HepG2 (cell line): ENCODE data around the gene IFNAR2. TPM values are rescaled to one million over a fixed set of nuclear protein-coding genes. Genes with fewer than 3 reads are reported as not detected.

Experiments used
- BCL6 ChIP-seq: IDR thresholded peaks from 2 replicates; pipeline ENCODE4 v1.6.1; 2016; ENCODE audit warnings: missing genetic modification reagents, missing compliant biosample characterization
- CHD2 ChIP-seq: IDR thresholded peaks from 2 replicates; pipeline ENCODE4 v1.6.1; 2011; ENCODE audit warnings: low read depth, low read length, improper control_type of control experiment
- HOXA7 ChIP-seq: sonication (generic); formaldehyde crosslinking; IDR thresholded peaks from 2 replicates; pipeline ENCODE4 v1.8.1; 2022; ENCODE audit warnings: mild to moderate bottlenecking, missing genetic modification reagents, moderate library complexity
- IRX3 ChIP-seq: sonication (generic); formaldehyde crosslinking; IDR thresholded peaks from 2 replicates; pipeline ENCODE4 v1.8.1; 2023; ENCODE audit warnings: mild to moderate bottlenecking, low read depth, missing genetic modification reagents, borderline replicate concordance
- KDM3A ChIP-seq: IDR thresholded peaks from 2 replicates; pipeline ENCODE4 v1.6.1; 2018; ENCODE audit warnings: low read depth, missing compliant biosample characterization
- MXI1 ChIP-seq: IDR thresholded peaks from 3 replicates; pipeline ENCODE4 v1.6.1; 2012; ENCODE audit warnings: low read depth, low read length, inconsistent platforms, borderline replicate concordance
- NCOR1 ChIP-seq: fragments of 200-600 bp; sonication (generic); IDR thresholded peaks from 2 replicates; pipeline ENCODE4 v1.7.0; 2017; ENCODE audit warnings: antibody characterized with exemption, low read length, borderline replicate concordance
- NONO ChIP-seq, 2 experiments: fragments of 450-650 bp in 1 of 2; sonication (generic) in 1 of 2; formaldehyde crosslinking in 1 of 2; IDR thresholded peaks in 1 of 2; conservative IDR thresholded peaks in 1 of 2; 2 replicates each; pipeline versions ENCODE4 v1.6.1 to v1.8.0; 2017 to 2022; ENCODE audit warnings: mild to moderate bottlenecking in 1 of 2, missing genetic modification reagents in 1 of 2, moderate library complexity in 1 of 2
- NR3C1 ChIP-seq: sonication (generic); formaldehyde crosslinking; IDR thresholded peaks from 2 replicates; pipeline ENCODE4 v1.4.0; 2020; ENCODE audit warnings: missing genetic modification reagents
- RBAK ChIP-seq: sonication (generic); formaldehyde crosslinking; IDR thresholded peaks from 2 replicates; pipeline ENCODE4 v1.5.1; 2020; ENCODE audit warnings: mild to moderate bottlenecking, missing genetic modification reagents
- SP140L ChIP-seq: sonication (generic); formaldehyde crosslinking; IDR thresholded peaks from 2 replicates; pipeline ENCODE4 v1.4.0; 2020; ENCODE audit warnings: missing genetic modification reagents, borderline replicate concordance
- ZFP36L2 ChIP-seq: sonication (generic); formaldehyde crosslinking; IDR thresholded peaks from 2 replicates; pipeline ENCODE4 v1.4.0; 2020; ENCODE audit warnings: missing genetic modification reagents
- ZNF230 ChIP-seq: sonication (generic); formaldehyde crosslinking; IDR thresholded peaks from 2 replicates; pipeline ENCODE4 v1.4.0; 2020; ENCODE audit warnings: mild to moderate bottlenecking, missing genetic modification reagents
- ZNF382 ChIP-seq: sonication (generic); formaldehyde crosslinking; IDR thresholded peaks from 2 replicates; pipeline ENCODE4 v1.5.0; 2020; ENCODE audit warnings: missing genetic modification reagents, mild to moderate bottlenecking, borderline replicate concordance
- ZSCAN30 ChIP-seq: sonication (generic); formaldehyde crosslinking; IDR thresholded peaks from 2 replicates; pipeline ENCODE4 v1.5.0; 2020; ENCODE audit warnings: mild to moderate bottlenecking, missing genetic modification reagents
- polyA plus RNA-seq, 8 experiments: library from polyadenylated mRNA; depleted of rRNA in 3 of 8; stranded (reverse) in 7 of 8; unstranded in 1 of 8; fragments of >200 nt; fragmentation: Illumina TruSeq in 4 of 8; extraction: Trizol in 4 of 8; gene quantifications; 2 replicates each; pipeline versions ENCODE4 v1.2.1 to v1.2.3, GENCODE V29; 2011 to 2016; ENCODE audit warnings: low read depth in 4 of 8, missing spikeins in 1 of 8, mixed read lengths in 1 of 8; ENCODE audit not compliant: insufficient read depth in 1 of 8
- total RNA-seq, 5 experiments: library from RNA; depleted of rRNA; stranded (reverse); fragments of >200 nt; fragmentation: Illumina TruSeq; extraction: Trizol; gene quantifications; 2 replicates each; pipeline ENCODE4 v1.2.3, GENCODE V29; 2016; ENCODE audit warnings: low read depth in 1 of 5
- TF ChIP-seq, protein P1 (sequence below): sonication (generic); formaldehyde crosslinking; IDR thresholded peaks from 2 replicates; pipeline ENCODE4 v1.4.0; 2020; ENCODE audit warnings: missing genetic modification reagents, borderline replicate concordance
- TF ChIP-seq, protein P2 (sequence below): sonication (generic); formaldehyde crosslinking; IDR thresholded peaks from 2 replicates; pipeline ENCODE4 v1.8.1; 2023; ENCODE audit warnings: mild to moderate bottlenecking, missing genetic modification reagents, borderline replicate concordance
- TF ChIP-seq, protein P3 (sequence below): sonication (generic); formaldehyde crosslinking; IDR thresholded peaks from 2 replicates; pipeline ENCODE4 v1.4.0; 2020; ENCODE audit warnings: missing genetic modification reagents
- TF ChIP-seq, protein P4 (sequence below): sonication (generic); formaldehyde crosslinking; IDR thresholded peaks from 2 replicates; pipeline ENCODE4 v1.4.0; 2020; ENCODE audit warnings: missing genetic modification reagents
- TF ChIP-seq, protein P5 (sequence below): sonication (generic); formaldehyde crosslinking; IDR thresholded peaks from 2 replicates; pipeline ENCODE4 v1.4.0; 2020; ENCODE audit warnings: missing genetic modification reagents, mild to moderate bottlenecking, borderline replicate concordance

The IFNAR2 gene
- total and polyA plus RNA-seq, 2 of the 13 experiments (the other 11 are each of a cell fraction or from before 2014, with no cell fraction given): 5.1 to 24.1 TPM

DNA sequence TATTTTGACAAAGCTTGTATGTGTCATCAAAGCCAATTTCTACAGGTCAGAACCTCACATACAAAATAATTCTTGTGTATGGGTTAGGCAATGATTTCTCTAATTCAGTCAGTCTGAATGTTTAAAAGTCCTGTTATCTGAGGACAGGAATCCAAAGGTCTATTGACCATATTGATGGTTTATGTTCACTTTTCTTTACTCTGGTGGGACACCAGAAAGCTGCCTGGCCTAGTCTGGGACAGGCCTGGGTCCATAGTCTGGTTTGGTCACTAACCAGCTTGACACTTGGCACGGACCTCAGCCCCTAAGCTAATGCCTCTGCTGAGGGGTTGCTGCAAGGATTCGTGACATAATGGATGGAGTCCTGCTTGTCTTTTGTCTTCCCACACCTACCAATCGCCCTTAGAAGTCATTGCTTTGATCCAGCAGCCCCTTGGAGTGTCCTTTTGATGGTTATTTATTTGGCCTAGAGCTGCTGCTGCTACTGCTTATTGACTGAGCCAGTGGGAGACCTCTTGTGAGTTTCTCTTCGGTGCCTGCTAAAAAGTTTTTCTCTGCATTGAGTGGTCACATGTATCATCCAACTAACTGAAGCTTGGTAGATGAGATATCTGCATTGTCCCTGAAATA, 15.7 kb downstream of the IFNAR2 start (continued):
- TF ChIP-seq, protein P1, sequence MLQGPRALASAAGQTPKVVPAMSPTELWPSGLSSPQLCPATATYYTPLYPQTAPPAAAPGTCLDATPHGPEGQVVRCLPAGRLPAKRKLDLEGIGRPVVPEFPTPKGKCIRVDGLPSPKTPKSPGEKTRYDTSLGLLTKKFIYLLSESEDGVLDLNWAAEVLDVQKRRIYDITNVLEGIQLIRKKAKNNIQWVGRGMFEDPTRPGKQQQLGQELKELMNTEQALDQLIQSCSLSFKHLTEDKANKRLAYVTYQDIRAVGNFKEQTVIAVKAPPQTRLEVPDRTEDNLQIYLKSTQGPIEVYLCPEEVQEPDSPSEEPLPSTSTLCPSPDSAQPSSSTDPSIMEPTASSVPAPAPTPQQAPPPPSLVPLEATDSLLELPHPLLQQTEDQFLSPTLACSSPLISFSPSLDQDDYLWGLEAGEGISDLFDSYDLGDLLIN (CRISPR knock-in tag): no peak
- no peak for TF ChIP-seq ZNF230 (CRISPR knock-in tag)
- TF ChIP-seq, protein P2, sequence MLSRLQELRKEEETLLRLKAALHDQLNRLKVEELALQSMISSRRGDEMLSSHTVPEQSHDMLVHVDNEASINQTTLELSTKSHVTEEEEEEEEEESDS (CRISPR knock-in tag): no peak
- TF ChIP-seq NONO (IDR thresholded peaks at IDR 0.05): no peak
- TF ChIP-seq NONO (CRISPR knock-in tag; conservative IDR thresholded peaks at IDR 0.05): no peak; the same call in 1 of the 2 replicates
- TF ChIP-seq ZNF382: no peak
- TF ChIP-seq MXI1: no peak; the same call in 2 of the 3 replicates
- TF ChIP-seq NR3C1: no peak
- no peak for TF ChIP-seq KDM3A (CRISPR knock-in tag)
- no peak for TF ChIP-seq ZFP36L2 (CRISPR knock-in tag)
- TF ChIP-seq RBAK: no peak
- no peak for TF ChIP-seq IRX3 (CRISPR knock-in tag)
- no peak for TF ChIP-seq SP140L (CRISPR knock-in tag)
- no peak for TF ChIP-seq HOXA7
- peak; percentile 93 for TF ChIP-seq NCOR1
- no peak for TF ChIP-seq CHD2
- TF ChIP-seq, protein P3, sequence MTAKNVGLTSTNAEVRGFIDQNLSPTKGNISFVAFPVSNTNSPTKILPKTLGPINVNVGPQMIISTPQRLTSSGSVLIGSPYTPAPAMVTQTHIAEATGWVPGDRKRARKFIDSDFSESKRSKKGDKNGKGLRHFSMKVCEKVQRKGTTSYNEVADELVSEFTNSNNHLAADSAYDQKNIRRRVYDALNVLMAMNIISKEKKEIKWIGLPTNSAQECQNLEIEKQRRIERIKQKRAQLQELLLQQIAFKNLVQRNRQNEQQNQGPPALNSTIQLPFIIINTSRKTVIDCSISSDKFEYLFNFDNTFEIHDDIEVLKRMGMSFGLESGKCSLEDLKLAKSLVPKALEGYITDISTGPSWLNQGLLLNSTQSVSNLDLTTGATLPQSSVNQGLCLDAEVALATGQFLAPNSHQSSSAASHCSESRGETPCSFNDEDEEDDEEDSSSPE (CRISPR knock-in tag): no peak
- TF ChIP-seq BCL6 (CRISPR knock-in tag): no peak
- TF ChIP-seq, protein P4, sequence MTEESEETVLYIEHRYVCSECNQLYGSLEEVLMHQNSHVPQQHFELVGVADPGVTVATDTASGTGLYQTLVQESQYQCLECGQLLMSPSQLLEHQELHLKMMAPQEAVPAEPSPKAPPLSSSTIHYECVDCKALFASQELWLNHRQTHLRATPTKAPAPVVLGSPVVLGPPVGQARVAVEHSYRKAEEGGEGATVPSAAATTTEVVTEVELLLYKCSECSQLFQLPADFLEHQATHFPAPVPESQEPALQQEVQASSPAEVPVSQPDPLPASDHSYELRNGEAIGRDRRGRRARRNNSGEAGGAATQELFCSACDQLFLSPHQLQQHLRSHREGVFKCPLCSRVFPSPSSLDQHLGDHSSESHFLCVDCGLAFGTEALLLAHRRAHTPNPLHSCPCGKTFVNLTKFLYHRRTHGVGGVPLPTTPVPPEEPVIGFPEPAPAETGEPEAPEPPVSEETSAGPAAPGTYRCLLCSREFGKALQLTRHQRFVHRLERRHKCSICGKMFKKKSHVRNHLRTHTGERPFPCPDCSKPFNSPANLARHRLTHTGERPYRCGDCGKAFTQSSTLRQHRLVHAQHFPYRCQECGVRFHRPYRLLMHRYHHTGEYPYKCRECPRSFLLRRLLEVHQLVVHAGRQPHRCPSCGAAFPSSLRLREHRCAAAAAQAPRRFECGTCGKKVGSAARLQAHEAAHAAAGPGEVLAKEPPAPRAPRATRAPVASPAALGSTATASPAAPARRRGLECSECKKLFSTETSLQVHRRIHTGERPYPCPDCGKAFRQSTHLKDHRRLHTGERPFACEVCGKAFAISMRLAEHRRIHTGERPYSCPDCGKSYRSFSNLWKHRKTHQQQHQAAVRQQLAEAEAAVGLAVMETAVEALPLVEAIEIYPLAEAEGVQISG: no peak
- no peak for TF ChIP-seq ZSCAN30 (CRISPR knock-in tag)
- TF ChIP-seq, protein P5, sequence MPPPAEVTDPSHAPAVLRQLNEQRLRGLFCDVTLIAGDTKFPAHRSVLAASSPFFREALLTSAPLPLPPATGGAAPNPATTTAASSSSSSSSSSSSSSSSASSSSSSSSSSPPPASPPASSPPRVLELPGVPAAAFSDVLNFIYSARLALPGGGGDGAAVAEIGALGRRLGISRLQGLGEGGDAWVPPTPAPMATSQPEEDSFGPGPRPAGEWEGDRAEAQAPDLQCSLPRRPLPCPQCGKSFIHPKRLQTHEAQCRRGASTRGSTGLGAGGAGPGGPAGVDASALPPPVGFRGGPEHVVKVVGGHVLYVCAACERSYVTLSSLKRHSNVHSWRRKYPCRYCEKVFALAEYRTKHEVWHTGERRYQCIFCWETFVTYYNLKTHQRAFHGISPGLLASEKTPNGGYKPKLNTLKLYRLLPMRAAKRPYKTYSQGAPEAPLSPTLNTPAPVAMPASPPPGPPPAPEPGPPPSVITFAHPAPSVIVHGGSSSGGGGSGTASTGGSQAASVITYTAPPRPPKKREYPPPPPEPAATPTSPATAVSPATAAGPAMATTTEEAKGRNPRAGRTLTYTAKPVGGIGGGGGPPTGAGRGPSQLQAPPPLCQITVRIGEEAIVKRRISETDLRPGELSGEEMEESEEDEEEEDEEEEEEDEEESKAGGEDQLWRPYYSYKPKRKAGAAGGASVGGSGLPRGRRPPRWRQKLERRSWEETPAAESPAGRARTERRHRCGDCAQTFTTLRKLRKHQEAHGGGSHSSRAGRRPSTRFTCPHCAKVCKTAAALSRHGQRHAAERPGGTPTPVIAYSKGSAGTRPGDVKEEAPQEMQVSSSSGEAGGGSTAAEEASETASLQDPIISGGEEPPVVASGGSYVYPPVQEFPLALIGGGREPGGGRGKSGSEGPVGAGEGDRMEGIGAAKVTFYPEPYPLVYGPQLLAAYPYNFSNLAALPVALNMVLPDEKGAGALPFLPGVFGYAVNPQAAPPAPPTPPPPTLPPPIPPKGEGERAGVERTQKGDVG (CRISPR knock-in tag): no peak
